SK-N-SH treated with all-trans-retinoic acid at 6 μM for 48 hours (cell line): ENCODE measurements around the gene SLC44A2.

ENCODE experiments used
- ARNTL ChIP-seq: fragments of 450-650 bp; formaldehyde crosslinking; IDR thresholded peaks from 2 replicates; pipeline ENCODE4 v1.5.0; 2020; ENCODE audit warnings: low read depth, mild to moderate bottlenecking, moderate library complexity, borderline replicate concordance
- CSDC2 ChIP-seq: fragments of 250-450 bp; sonication (Bioruptor Pico); IDR thresholded peaks from 2 replicates; pipeline ENCODE4 v1.5.0; 2020; ENCODE audit warnings: mild to moderate bottlenecking, moderate library complexity
- ESRRG ChIP-seq: fragments of 250-450 bp; sonication (Bioruptor Pico); IDR thresholded peaks from 2 replicates; pipeline ENCODE4 v1.6.1; 2021; ENCODE audit warnings: mild to moderate bottlenecking
- PATZ1 ChIP-seq: fragments of 250-450 bp; sonication (Bioruptor Pico); IDR thresholded peaks from 2 replicates; pipeline ENCODE4 v1.8.0; 2020; ENCODE audit warnings: mild to moderate bottlenecking, moderate library complexity, borderline replicate concordance
- POU6F1 ChIP-seq: fragments of 250-450 bp; sonication (Bioruptor Pico); IDR thresholded peaks from 2 replicates; pipeline ENCODE4 v1.8.0; 2021; ENCODE audit warnings: low read depth, mild to moderate bottlenecking, moderate library complexity, borderline replicate concordance
- SNAI2 ChIP-seq: fragments of 250-450 bp; sonication (Bioruptor Pico); IDR thresholded peaks from 2 replicates; pipeline ENCODE4 v1.5.0; 2020; ENCODE audit warnings: mild to moderate bottlenecking, moderate library complexity
- TOX ChIP-seq: fragments of 250-450 bp; sonication (Bioruptor Pico); IDR thresholded peaks from 2 replicates; pipeline ENCODE4 v1.8.0; 2021; ENCODE audit warnings: mild to moderate bottlenecking, moderate library complexity, borderline replicate concordance
- ZC3H10 ChIP-seq: fragments of 250-450 bp; sonication (Bioruptor Pico); IDR thresholded peaks from 2 replicates; pipeline ENCODE4 v1.5.1; 2021; ENCODE audit warnings: mild to moderate bottlenecking, moderate library complexity
- ZFP3 ChIP-seq: fragments of 250-450 bp; sonication (Bioruptor Pico); IDR thresholded peaks from 2 replicates; pipeline ENCODE4 v1.5.0; 2020; ENCODE audit warnings: mild to moderate bottlenecking, moderate library complexity
- ZFP30 ChIP-seq: fragments of 450-650 bp; formaldehyde crosslinking; IDR thresholded peaks from 2 replicates; pipeline ENCODE4 v1.5.0; 2022; ENCODE audit warnings: mild to moderate bottlenecking, moderate library complexity
- ZNF565 ChIP-seq: fragments of 450-650 bp; formaldehyde crosslinking; conservative IDR thresholded peaks from 2 replicates; pipeline ENCODE4 v1.5.0; 2020; ENCODE audit warnings: low read depth, mild to moderate bottlenecking, moderate library complexity
- ZNF8 ChIP-seq: fragments of 450-650 bp; formaldehyde crosslinking; IDR thresholded peaks from 2 replicates; pipeline ENCODE4 v1.5.0; 2020; ENCODE audit warnings: mild to moderate bottlenecking, moderate library complexity
- TF ChIP-seq, protein P1 (sequence below): fragments of 250-450 bp; sonication (Bioruptor Pico); IDR thresholded peaks from 2 replicates; pipeline ENCODE4 v1.5.1; 2021; ENCODE audit warnings: mild to moderate bottlenecking, moderate library complexity

DNA sequence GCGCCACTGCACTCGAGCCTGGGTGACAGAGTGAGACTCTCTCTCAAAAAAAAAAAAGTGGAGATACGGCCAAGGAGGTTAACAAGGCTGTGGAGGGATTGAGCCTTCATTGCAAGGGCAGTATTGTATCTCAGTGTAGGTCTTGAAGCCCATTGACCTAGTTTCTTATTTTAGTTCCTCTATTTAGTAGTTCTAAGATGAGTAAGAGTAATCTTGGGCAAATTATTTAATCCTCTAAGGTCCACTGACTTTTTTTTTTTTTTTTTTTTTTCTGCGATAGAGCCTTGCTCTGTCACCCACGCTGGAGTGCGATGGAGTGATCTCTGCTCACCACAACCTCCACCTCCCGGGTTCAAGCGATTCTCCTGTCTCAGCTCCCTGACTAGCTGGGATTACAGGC is 14.5 kb downstream of the SLC44A2 start:
- TF ChIP-seq ARNTL (CRISPR knock-in tag) (no peak), POU6F1 (CRISPR knock-in tag) (no peak), ESRRG (CRISPR knock-in tag) (no peak), TOX (CRISPR knock-in tag) (no peak), PATZ1 (CRISPR knock-in tag) (no peak), ZNF8 (CRISPR knock-in tag) (no peak), ZFP3 (CRISPR knock-in tag) (no peak), ZFP30 (CRISPR knock-in tag) (no peak), CSDC2 (CRISPR knock-in tag) (no peak), SNAI2 (CRISPR knock-in tag) (no peak), ZC3H10 (no peak), ZNF565 (CRISPR knock-in tag) (no peak)
- TF ChIP-seq, protein P1, sequence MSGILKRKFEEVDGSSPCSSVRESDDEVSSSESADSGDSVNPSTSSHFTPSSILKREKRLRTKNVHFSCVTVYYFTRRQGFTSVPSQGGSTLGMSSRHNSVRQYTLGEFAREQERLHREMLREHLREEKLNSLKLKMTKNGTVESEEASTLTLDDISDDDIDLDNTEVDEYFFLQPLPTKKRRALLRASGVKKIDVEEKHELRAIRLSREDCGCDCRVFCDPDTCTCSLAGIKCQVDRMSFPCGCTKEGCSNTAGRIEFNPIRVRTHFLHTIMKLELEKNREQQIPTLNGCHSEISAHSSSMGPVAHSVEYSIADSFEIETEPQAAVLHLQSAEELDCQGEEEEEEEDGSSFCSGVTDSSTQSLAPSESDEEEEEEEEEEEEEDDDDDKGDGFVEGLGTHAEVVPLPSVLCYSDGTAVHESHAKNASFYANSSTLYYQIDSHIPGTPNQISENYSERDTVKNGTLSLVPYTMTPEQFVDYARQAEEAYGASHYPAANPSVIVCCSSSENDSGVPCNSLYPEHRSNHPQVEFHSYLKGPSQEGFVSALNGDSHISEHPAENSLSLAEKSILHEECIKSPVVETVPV: no peak
